Stimulated activated CD4-positive, alpha-beta T cell treated with anti-CD3 and anti-CD28 coated beads, Interleukin-2, amount 100 ng/mL, for 48 hours (primary cell): ENCODE results near the gene VSTM2B.

Experiments
- DNase-seq, 2 donors: peaks; one replicate each; pipeline ENCODE4 v3.0.0-alpha.2; 2020

Gene VSTM2B

DNA sequence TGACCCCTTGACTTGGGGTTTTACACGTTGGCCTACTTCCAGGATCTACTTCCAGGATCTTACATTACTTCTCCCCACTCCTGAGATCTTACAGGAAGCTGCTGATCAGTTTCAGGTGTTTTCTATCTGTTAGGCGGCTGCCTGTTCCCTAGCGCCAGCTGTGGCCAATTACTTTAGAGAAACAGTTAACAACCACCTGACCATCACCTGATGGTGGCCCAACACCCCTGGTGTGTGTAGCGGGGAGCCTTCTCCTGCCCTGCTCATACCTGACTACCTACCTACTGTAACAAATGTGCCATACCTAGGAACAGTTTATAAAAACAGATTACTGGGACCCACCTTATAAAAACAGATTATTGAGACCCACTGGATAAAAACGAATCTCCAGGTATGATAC, 77.5 kb downstream of the VSTM2B start:
- no peak for DNase-seq

DNA sequence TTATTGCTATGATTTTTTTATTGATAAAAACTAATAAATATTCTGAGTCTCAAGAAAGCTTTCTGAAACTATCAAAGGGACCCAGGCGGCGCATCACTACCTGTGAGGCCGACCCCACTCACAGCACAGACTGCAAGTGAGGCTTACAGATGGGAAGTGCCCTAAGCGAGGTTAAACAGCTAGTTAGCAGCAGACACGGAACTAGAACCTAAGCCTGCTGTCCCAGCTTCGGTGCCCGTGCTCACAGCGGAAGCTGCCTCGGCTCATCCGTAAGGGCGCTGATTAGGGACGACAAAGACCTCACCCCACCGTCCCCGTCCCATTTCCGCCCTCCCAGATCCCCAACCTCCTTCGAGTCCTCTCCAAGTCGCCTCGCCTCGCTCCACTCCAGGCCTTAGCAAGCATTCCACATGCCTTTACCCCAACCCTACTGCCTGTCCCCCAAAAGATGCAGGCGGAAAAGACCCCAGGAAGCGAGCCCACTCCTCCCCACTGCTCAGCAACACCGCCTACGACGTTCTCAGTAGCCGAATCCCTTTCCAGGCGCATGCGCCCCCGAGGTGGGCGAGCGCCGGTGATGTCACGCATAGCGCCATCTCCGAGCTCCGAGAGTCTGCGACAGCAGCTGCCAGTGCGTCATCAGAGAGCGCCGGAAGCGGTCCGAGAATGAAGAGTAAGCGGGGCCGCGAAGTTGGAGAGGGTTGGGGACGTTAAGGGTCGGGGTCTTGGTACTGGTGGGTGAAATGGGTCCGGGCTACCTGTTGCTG, 80.0 kb downstream of the VSTM2B start, which contains the start of gene POP4:
Gene POP4, plus strand, starts transcription at position 631 of the 767 bp plus-strand sequence. Its CDS starts 36 bp downstream, at position 667.
- peak; percentile 98 to 99 for DNase-seq

DNA sequence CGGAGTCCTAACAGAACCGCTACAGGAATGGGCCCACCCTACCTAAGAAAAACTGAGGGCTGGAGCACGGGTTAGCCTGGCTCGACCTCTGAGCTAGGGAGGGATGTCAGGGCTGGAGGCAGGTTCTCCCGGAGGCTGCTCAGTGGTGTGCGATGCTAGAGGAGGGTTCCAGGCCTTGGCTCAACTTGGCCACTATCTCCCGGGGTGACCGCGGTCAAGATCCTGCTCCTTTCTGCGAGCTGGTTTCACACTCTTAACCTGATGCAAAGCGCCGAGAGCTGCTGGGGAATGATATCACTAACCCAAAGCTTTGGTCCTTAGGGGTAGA, 80.6 kb downstream of the VSTM2B start:
- no peak for DNase-seq

DNA sequence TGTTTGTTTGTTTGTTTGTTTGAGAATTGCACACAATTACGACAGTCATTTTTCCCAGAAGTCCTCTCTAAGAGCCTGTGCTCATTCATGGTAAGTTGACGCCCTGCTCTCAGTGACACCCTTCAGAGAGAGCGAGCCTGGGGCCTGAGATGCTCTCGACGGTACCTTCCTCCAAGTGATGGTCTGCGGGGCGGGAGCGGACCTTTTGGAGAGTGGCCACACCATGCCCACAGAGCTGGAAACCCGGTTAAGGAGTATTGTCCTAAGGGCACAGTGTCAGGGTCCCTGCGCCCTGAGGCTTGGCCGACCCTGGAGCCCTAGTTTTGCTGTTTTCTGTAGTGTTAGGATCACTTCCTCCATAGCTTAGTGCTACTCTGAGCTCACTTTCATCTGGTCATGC, 83.8 kb downstream of the VSTM2B start:
- no peak for DNase-seq

DNA sequence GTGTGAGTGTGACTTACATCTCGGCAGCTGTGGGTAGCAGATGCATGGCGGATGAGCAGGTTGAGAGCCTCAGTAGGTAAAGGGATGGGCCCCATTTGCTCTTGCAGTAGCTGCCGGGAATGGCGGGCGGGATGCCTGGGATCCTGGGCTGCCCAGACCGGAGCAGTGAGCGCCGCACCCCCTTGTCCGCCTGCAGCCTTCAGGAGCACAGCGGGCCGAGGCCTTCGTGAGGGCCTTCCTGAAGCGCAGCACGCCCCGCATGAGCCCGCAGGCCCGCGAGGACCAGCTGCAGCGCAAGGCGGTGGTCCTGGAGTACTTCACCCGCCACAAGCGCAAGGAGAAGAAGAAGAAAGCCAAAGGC, 84.4 kb downstream of the VSTM2B start:
- DNase-seq: no peak

DNA sequence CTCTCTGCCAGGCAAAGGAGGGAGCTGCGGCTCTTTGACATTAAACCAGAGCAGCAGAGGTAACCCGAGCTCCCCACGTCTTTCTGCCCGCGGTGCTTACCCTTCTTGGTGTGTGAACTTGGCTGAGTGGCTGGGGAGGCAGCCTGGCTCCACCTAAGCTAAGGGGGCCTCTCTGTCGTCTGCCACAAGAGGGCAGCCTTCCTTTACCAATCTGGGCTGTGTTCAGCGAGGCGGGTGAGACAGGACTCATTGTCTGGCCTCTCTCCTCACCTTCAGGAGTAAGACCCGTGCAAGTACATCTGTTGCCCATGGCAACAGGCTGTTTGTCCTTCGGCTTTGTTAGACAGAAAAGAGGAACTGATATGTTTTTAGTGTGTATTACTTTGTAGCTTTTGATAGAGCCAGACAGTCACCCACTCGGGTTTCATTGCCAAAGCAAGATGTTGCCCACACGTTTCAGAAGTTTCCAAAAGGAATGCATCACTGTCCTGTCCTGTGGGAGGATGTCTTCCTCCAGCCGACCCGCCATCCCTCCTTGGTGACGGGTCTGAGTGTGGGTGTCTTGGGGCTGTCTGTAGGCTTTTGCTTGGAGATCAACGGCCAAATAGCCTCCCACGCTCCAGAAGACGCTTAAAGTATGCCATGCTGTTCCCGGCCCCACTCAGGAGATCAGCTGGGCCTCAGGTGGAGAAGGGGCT, 84.9 kb downstream of the VSTM2B start:
- DNase-seq: peak; percentile 78 to 82

DNA sequence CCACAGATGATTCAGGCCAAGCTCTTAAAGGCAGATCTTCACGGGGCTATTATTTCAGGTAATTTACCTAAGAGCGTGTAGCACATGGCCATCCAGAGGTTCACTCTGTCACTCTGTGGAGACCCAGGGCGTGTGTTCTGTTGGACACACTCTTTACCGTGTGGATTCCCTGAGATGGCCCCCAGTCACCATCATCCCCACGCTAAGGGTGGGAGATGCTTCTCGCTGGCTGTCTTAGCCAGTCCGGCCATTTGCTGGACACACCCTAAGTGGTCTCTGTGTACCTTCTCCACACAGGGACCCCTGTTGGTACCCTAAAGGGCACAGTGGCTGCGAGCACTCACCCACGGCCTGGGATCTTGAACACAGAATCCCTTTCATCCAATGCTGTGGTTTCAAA, 86.3 kb downstream of the VSTM2B start:
- no peak for DNase-seq

DNA sequence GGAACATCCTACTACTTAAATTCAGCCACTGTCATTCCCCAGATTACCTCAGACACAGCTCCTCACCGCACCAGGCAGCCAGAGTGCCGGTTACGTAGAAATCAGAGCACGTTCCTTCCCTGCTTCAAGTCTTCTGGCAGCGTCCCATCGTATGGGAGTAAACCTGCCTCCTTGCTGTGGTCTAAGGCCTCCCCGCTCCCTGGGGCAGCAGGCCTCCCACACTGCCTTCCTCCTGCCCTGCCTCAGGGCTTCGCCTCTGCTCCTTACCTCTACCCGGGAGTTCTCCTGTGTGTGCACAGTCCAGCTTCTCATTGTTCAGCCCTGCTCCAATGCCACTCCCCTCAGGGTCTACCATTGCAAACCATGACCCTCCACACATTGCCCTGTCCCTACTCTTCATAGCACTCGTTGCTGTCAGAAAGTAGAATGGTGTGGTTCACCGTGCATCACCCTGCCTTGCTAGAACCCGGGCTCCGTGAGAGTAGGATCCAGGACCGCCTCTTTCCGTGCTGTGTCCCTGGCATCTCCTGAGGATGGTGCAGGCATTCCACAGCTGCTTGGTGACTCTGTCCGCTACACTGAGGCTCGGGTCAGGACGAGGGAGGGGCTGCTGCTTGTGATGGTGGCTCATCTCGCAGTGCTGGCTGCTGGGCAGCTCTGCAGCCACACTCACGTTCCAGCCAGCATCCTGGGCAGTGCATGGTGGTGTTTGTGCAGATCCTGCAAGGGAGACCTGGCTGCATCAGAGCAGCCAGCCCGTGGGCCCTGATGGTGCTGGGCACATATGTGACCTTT, 87.2 kb downstream of the VSTM2B start:
- DNase-seq: no peak

DNA sequence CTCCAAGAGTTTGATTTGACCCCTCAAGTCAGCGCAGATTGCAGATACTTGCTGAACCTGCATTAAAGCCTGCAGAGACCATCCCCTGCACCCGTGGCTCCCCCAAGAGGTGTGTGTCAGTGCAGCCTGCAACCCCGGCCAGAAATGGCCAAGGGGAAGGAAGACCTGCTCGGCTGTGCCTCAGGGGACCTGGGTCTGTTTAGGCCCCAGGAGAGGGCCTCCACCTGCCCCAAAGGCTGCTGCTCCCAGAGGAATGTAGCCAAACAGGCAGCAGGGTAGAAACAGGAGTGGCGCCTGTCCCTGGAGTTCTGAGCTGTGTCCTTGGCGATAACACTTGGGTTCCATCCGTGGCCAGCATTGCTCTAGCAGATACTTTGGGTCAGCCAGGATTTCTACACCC, 88.3 kb downstream of the VSTM2B start:
- no peak for DNase-seq
